ENCODE measurements around the gene BTBD7.
"Not testable (repeated sequence)": the region's sequence is repeated elsewhere in the genome, so short reads cannot be mapped to it uniquely, and the experiment has no call there.

Gene BTBD7

GRCh38 chr14:93332853-93333630 is at the start of gene BTBD7:
BTBD7 (minus strand) TSS chr14:93333036; CDS start chr14:93296051, 36,985 bp downstream.
- peak; percentile 92 for DNase-seq (ENCODE audit: low spot score)

GRCh38 chr14:93381644-93382043 is 48.8 kb upstream of the BTBD7 start:
- no peak for DNase-seq (ENCODE audit: low spot score)

GRCh38 chr14:93379831-93380230 is 47.0 kb upstream of the BTBD7 start:
- DNase-seq (ENCODE audit: low spot score) = no peak

- DNase-seq (ENCODE audit: low spot score) = no peak
Observed at GRCh38 chr14:93375673-93376156, 42.9 kb upstream of the BTBD7 start.

- peak; percentile 40 for DNase-seq (ENCODE audit: low spot score)
Observed at GRCh38 chr14:93369713-93370266, 37.0 kb upstream of the BTBD7 start.

- no peak for DNase-seq (ENCODE audit: low spot score)
Observed at GRCh38 chr14:93368996-93369712, 36.3 kb upstream of the BTBD7 start.

GRCh38 chr14:93354873-93355272 is 22.0 kb upstream of the BTBD7 start:
- not testable (repeated sequence) for DNase-seq (ENCODE audit: low spot score)

GRCh38 chr14:93348292-93348691 is 15.5 kb upstream of the BTBD7 start:
- DNase-seq (ENCODE audit: low spot score) = no peak

- no peak for DNase-seq (ENCODE audit: low spot score)
Observed at GRCh38 chr14:93347850-93348249, 15.0 kb upstream of the BTBD7 start.

- no peak for DNase-seq (ENCODE audit: low spot score)
Observed at GRCh38 chr14:93346926-93347721, 14.3 kb upstream of the BTBD7 start, which contains the start of gene COX8C. COX8C (plus strand) TSS chr14:93347182; CDS start chr14:93347269, 87 bp downstream.

GRCh38 chr14:93343797-93344196 is 11.0 kb upstream of the BTBD7 start:
- DNase-seq (ENCODE audit: low spot score) = no peak

- DNase-seq (ENCODE audit: low spot score) = no peak
Observed at GRCh38 chr14:93343266-93343665, 10.4 kb upstream of the BTBD7 start.

- no peak for DNase-seq (ENCODE audit: low spot score)
Observed at GRCh38 chr14:93337884-93338283, 5.0 kb upstream of the BTBD7 start.

- no peak for DNase-seq (ENCODE audit: low spot score)
Observed at GRCh38 chr14:93337143-93337753, 4.4 kb upstream of the BTBD7 start.

- DNase-seq (ENCODE audit: low spot score) = no peak
Observed at GRCh38 chr14:93333631-93334103, 831 bp upstream of the BTBD7 start.

- peak; percentile 55 for DNase-seq (ENCODE audit: low spot score)
Observed at GRCh38 chr14:93332397-93332852, 411 bp downstream of the BTBD7 start.

GRCh38 chr14:93331728-93332396 is 974 bp downstream of the BTBD7 start:
- DNase-seq (ENCODE audit: low spot score) = peak; percentile 27

GRCh38 chr14:93331002-93331727 is 1.7 kb downstream of the BTBD7 start:
- DNase-seq (ENCODE audit: low spot score) = no peak

GRCh38 chr14:93330609-93331000 is 2.2 kb downstream of the BTBD7 start:
- no peak for DNase-seq (ENCODE audit: low spot score)

Data from globus pallidus (tissue), 1 donor.